Measurements from ENCODE around the gene MTM1.

The MTM1 gene

DNA sequence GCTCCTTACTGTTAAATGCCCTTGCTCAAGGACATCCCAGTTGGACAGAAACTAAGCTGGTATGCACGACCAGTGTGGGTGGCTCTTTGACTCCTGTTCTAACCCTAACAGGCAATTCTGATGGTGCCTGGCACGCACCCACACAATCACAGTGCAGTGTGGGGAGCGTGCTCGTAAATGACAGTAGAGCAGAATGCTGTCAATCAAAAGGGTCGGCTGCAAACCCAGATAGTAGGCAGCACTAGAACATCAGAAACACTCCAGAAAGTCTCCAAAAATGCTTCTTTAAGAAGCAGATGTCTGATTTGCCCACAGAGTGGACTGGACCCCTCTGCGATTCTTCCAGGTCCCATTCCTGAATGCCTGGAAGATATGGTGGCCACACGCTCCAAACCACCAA lies 37.6 kb upstream of the MTM1 start:
- no peak overlapping the region for H3K4me3 ChIP-seq (ENCODE audit: low read length)
- TF ChIP-seq CTCF (conservative IDR thresholded peaks at IDR 0.05; ENCODE audit: low read length): no peak
- DNase-seq (ENCODE audit: low read depth): no peak

- no peak for TF ChIP-seq CTCF (conservative IDR thresholded peaks at IDR 0.05; ENCODE audit: low read length)
- H3K4me3 ChIP-seq (ENCODE audit: low read length): no peak overlapping the region
Measured at GRCh38 chrX:150531467-150531866, 37.0 kb upstream of the MTM1 start.

GRCh38 chrX:150533863-150534262 lies 34.6 kb upstream of the MTM1 start:
- no peak overlapping the region for H3K4me3 ChIP-seq (ENCODE audit: low read length)
- TF ChIP-seq CTCF (conservative IDR thresholded peaks at IDR 0.05; ENCODE audit: low read length): no peak
- no peak for DNase-seq (ENCODE audit: low read depth)

More at GRCh38 chrX:150531467-150531866, 37.0 kb upstream of the MTM1 start:
- DNase-seq (ENCODE audit: low read depth): no peak

DNA sequence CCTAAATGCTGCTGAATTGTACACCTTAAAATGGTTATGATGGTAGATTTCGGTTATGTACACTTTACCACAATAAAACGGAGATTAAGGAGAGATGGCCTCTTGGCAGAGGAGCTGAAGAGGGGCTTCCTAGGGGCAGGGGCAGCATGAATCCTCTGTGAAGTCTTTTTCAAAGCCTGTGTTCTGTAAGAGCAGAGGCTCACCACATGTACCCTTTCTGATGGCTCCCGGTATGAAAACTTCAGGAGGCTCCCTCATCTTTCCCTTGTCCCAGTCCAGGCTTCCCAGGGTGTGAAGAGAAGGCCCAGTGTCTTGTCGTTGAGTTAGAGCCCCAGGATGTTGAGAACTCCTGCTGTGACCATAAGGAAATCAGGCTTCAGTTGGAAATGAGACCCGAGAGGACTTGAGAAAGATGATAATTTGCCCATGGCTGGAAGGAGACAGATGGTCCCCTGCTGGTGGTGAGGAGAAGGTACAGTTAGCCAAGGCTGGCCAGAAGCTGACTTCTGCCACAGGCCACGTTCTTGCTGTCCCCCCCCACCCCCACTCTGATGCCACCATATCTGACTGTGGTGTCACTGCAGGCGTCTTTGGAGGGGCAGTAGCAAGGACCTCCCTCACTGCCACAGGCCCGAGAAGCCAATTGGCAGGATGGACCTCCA lies 31.8 kb upstream of the MTM1 start:
- TF ChIP-seq CTCF (conservative IDR thresholded peaks at IDR 0.05; ENCODE audit: low read length): no peak
- no peak for DNase-seq (ENCODE audit: low read depth)
- no peak overlapping the region for H3K4me3 ChIP-seq (ENCODE audit: low read length)

GRCh38 chrX:150537851-150538250 lies 30.6 kb upstream of the MTM1 start:
- no peak for DNase-seq (ENCODE audit: low read depth)
- no peak for TF ChIP-seq CTCF (conservative IDR thresholded peaks at IDR 0.05; ENCODE audit: low read length)
- H3K4me3 ChIP-seq (ENCODE audit: low read length): no peak overlapping the region

GRCh38 chrX:150540965-150541364 lies 27.5 kb upstream of the MTM1 start:
- no peak overlapping the region for H3K4me3 ChIP-seq (ENCODE audit: low read length)
- no peak for DNase-seq (ENCODE audit: low read depth)
- no peak for TF ChIP-seq CTCF (conservative IDR thresholded peaks at IDR 0.05; ENCODE audit: low read length)

DNA sequence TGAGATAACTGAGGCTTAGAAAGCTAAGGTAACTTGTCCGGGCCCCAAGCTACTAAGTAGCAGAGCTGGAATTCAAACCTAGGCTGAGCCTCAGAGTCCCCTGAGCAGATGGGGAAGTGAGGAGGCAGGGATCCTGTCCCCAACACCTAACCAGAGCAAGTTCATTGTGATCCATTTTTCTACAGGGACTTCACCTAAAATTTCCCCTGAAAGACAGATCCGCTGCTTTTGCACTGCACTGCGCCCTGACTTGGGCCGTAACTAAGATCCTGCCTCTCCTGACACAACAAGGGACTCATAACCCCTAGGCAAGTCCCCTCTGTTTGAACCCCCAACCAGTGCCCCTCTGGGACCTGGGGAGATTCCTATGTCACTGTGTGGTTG lies 25.6 kb upstream of the MTM1 start:
- H3K4me3 ChIP-seq (ENCODE audit: low read length): no peak overlapping the region
- DNase-seq (ENCODE audit: low read depth): no peak
- TF ChIP-seq CTCF (conservative IDR thresholded peaks at IDR 0.05; ENCODE audit: low read length): no peak
